KMS-11 (cell line): ENCODE data around the gene GRIK3.

ENCODE experiments used
- H2AFZ ChIP-seq: fragments of 200-600 bp; sonication (generic); 2 replicates; pipeline ENCODE4 v1.6.1; 2016; ENCODE audit warnings: antibody characterized with exemption, mixed run types, low read depth
- H3K27ac ChIP-seq: fragments of 200-600 bp; sonication (generic); 2 replicates; pipeline ENCODE4 v1.6.1; 2016; ENCODE audit warnings: mild to moderate bottlenecking, mixed run types
- H3K27me3 ChIP-seq: fragments of 200-600 bp; sonication (generic); 2 replicates; pipeline ENCODE4 v1.6.1; 2017; ENCODE audit warnings: mild to moderate bottlenecking, low read depth, mixed run types, moderate library complexity; ENCODE audit not compliant: insufficient read depth
- H3K36me3 ChIP-seq: fragments of 200-600 bp; sonication (generic); 2 replicates; pipeline ENCODE4 v1.6.1; 2017; ENCODE audit warnings: mild to moderate bottlenecking, mixed run types; ENCODE audit not compliant: insufficient read depth
- H3K4me1 ChIP-seq: fragments of 200-600 bp; sonication (generic); 2 replicates; pipeline ENCODE4 v1.6.1; 2016; ENCODE audit warnings: mild to moderate bottlenecking, low read depth, mixed run types; ENCODE audit not compliant: poor library complexity, severe bottlenecking
- H3K4me2 ChIP-seq: fragments of 200-600 bp; sonication (generic); 2 replicates; pipeline ENCODE4 v1.7.0; 2016; ENCODE audit warnings: mild to moderate bottlenecking, mixed run types
- H3K4me3 ChIP-seq: fragments of 200-600 bp; sonication (generic); IDR thresholded peaks from 2 replicates; pipeline ENCODE4 v1.6.1; 2017; ENCODE audit warnings: low read depth, low read length, mixed read lengths; ENCODE audit not compliant: insufficient read depth
- H3K79me2 ChIP-seq: fragments of 200-600 bp; sonication (generic); 2 replicates; pipeline ENCODE4 v1.6.1; 2016; ENCODE audit warnings: low read depth, mixed run types; ENCODE audit not compliant: insufficient read depth
- H3K9ac ChIP-seq: fragments of 200-600 bp; sonication (generic); 2 replicates; pipeline ENCODE4 v1.6.1; 2016; ENCODE audit warnings: mild to moderate bottlenecking, mixed run types
- H4K20me1 ChIP-seq: fragments of 200-600 bp; sonication (generic); 2 replicates; pipeline ENCODE4 v1.6.1; 2016; ENCODE audit warnings: mild to moderate bottlenecking, mixed run types; ENCODE audit not compliant: insufficient read depth
- CTCF ChIP-seq: fragments of 200-600 bp; sonication (generic); conservative IDR thresholded peaks from 2 replicates; pipeline ENCODE4 v1.6.1; 2017; ENCODE audit warnings: low read depth, mild to moderate bottlenecking, antibody characterized with exemption, low read length, moderate library complexity, mixed read lengths

The GRIK3 gene

GRCh38 chr1:36778740-36779139 is 255.6 kb downstream of the GRIK3 start:
- no peaks in the 10 kb centered on the region for H4K20me1 ChIP-seq

GRCh38 chr1:36776948-36777831 is 257.1 kb downstream of the GRIK3 start:
- H3K79me2 ChIP-seq: no peaks in the 10 kb centered on the region
- no peaks in the 10 kb centered on the region for H3K4me1 ChIP-seq
- peaks cover 32% of the 10 kb centered on the region; the same call in 1 of the 2 replicates for H3K27me3 ChIP-seq
- H3K9ac ChIP-seq: no peak overlapping the region
- no peak overlapping the region for H3K27ac ChIP-seq
- no peak overlapping the region for H2AFZ ChIP-seq
- no peaks in the 10 kb centered on the region for H3K36me3 ChIP-seq
- H3K4me3 ChIP-seq: no peak overlapping the region
- no peak overlapping the region for H3K4me2 ChIP-seq
- no peak for TF ChIP-seq CTCF
- H4K20me1 ChIP-seq: no peaks in the 10 kb centered on the region

More at GRCh38 chr1:36778740-36779139, 255.6 kb downstream of the GRIK3 start:
- H3K4me2 ChIP-seq: no peak overlapping the region
- H3K9ac ChIP-seq: no peak overlapping the region
- no peaks in the 10 kb centered on the region for H3K79me2 ChIP-seq
- no peak overlapping the region for H3K27ac ChIP-seq
- no peak for TF ChIP-seq CTCF
- no peak overlapping the region for H3K4me3 ChIP-seq
- no peak overlapping the region for H2AFZ ChIP-seq
- peaks cover 34% of the 10 kb centered on the region; the same call in 1 of the 2 replicates for H3K27me3 ChIP-seq
- H3K4me1 ChIP-seq: no peaks in the 10 kb centered on the region
- H3K36me3 ChIP-seq: no peaks in the 10 kb centered on the region

- H3K36me3 ChIP-seq: no peaks in the 10 kb centered on the region
- H3K9ac ChIP-seq: no peak overlapping the region
- no peak overlapping the region for H3K4me2 ChIP-seq
- H3K4me1 ChIP-seq: no peaks in the 10 kb centered on the region
- H3K79me2 ChIP-seq: no peaks in the 10 kb centered on the region
- H3K4me3 ChIP-seq: no peak overlapping the region
- TF ChIP-seq CTCF: no peak
- no peak overlapping the region for H2AFZ ChIP-seq
- H3K27ac ChIP-seq: no peak overlapping the region
- H4K20me1 ChIP-seq: no peaks in the 10 kb centered on the region
- H3K27me3 ChIP-seq: peaks cover 26% of the 10 kb centered on the region; the same call in 1 of the 2 replicates
Observed at GRCh38 chr1:36776256-36776655, 258.1 kb downstream of the GRIK3 start.

DNA sequence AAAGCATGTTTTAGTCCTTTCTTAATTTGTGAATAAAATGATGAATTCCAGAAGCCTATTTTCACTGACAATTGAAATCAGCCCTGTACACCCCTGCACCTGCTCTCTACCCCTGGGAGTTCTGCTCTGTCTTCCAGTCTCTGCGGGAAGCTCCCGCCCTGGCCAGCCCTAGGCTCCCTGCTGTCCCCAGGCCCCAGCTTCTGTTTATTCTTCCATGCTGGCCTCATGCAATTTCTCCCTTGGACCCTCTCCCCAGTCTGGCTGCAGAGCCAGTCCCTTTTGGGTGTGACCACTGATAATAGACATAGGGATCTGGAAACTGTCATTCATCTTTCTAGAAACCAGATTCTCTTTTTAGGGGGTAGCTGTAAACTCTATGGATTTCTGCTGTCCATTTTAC is 258.6 kb downstream of the GRIK3 start:
- TF ChIP-seq CTCF: no peak
- H4K20me1 ChIP-seq: no peaks in the 10 kb centered on the region
- H3K79me2 ChIP-seq: no peaks in the 10 kb centered on the region

More for the DNA sequence above, 258.6 kb downstream of the GRIK3 start:
- H3K4me1 ChIP-seq: no peaks in the 10 kb centered on the region
- no peak overlapping the region for H3K9ac ChIP-seq
- H3K27me3 ChIP-seq: peaks cover 26% of the 10 kb centered on the region; the same call in 1 of the 2 replicates
- no peak overlapping the region for H2AFZ ChIP-seq
- no peaks in the 10 kb centered on the region for H3K36me3 ChIP-seq
- no peak overlapping the region for H3K4me2 ChIP-seq
- no peak overlapping the region for H3K27ac ChIP-seq
- no peak overlapping the region for H3K4me3 ChIP-seq
